ENCODE results near the gene APIP. TPM values are rescaled to one million over a fixed set of nuclear protein-coding genes. Genes with fewer than 3 reads are reported as not detected.

Gene APIP
- total RNA-seq, 1 experiment from 2014 or later, result 24.3 TPM

- Mint-ChIP-seq H3K4me3 (no peak overlapping the region), H3K36me3 (peaks cover 8% of the 10 kb centered on the region), H3K9me3 (peaks cover 8% of the 10 kb centered on the region), H3K4me1 (no peaks in the 10 kb centered on the region), H3K27ac (no peak overlapping the region), H3K27me3 (ENCODE audit: low read depth) (no peaks in the 10 kb centered on the region)
- DNase-seq (ENCODE audit: low spot score) (no peak), ATAC-seq (no peak)
- CTCF ChIA-PET, result no interaction called here
- TF ChIP-seq AFF4 (CRISPR knock-in tag; IDR thresholded peaks at IDR 0.05; ENCODE audit: borderline replicate concordance), result no peak
- no peak for TF ChIP-seq E2F5 (CRISPR knock-in tag; IDR thresholded peaks at IDR 0.05)
- TF ChIP-seq TP53 (CRISPR knock-in tag; IDR thresholded peaks at IDR 0.05), result no peak
- no peak for TF ChIP-seq JAZF1 (CRISPR knock-in tag; IDR thresholded peaks at IDR 0.05)
- TF ChIP-seq, protein P1, sequence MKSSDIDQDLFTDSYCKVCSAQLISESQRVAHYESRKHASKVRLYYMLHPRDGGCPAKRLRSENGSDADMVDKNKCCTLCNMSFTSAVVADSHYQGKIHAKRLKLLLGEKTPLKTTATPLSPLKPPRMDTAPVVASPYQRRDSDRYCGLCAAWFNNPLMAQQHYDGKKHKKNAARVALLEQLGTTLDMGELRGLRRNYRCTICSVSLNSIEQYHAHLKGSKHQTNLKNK (CRISPR knock-in tag; IDR thresholded peaks at IDR 0.05), result no peak
- no peak for TF ChIP-seq ESRRA (CRISPR knock-in tag; IDR thresholded peaks at IDR 0.05; ENCODE audit: borderline replicate concordance)
- POLR2A ChIA-PET, result no interaction called here
Measured at GRCh38 chr11:34891611-34892010, 24.6 kb downstream of the APIP start.

DNA sequence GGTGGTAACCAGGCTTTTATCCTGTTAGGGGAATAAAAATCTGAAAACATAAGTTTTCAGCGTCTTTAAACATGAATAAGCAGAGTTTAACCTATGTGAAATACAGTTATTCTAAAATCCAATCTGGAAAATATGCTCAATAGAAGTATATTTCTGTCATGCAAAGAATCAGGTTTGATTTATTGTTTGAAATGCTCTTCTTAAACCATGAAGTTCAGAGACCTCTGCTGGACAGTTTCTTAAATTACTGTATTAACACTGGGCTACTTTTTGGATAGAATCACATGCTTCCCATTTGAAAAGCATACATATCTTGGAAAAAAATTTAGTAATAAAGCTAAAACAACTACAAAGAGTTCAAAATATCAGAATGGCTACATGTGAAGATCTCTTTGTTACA is 25.4 kb downstream of the APIP start:
- Mint-ChIP-seq H3K36me3 (no peaks in the 10 kb centered on the region), H3K9me3 (no peaks in the 10 kb centered on the region), H3K4me3 (no peak overlapping the region), H3K27ac (no peak overlapping the region), H3K27me3 (ENCODE audit: low read depth) (no peaks in the 10 kb centered on the region), H3K4me1 (no peaks in the 10 kb centered on the region)
- DNase-seq (ENCODE audit: low spot score) (no peak), ATAC-seq (no peak)
- CTCF ChIA-PET, result no interaction called here
- POLR2A ChIA-PET, result no interaction called here
- TF ChIP-seq ZNF416 (CRISPR knock-in tag; IDR thresholded peaks at IDR 0.05) (no peak), ATF3 (CRISPR knock-in tag; conservative IDR thresholded peaks at IDR 0.05) (no peak), TCF7 (CRISPR knock-in tag; IDR thresholded peaks at IDR 0.05; ENCODE audit: low read depth) (no peak), CBFB (CRISPR knock-in tag; IDR thresholded peaks at IDR 0.05; ENCODE audit: low read depth) (no peak), GRHL2 (CRISPR knock-in tag; IDR thresholded peaks at IDR 0.05; ENCODE audit: insufficient replicate concordance, severe bottlenecking) (no peak), ZNF423 (CRISPR knock-in tag; IDR thresholded peaks at IDR 0.05) (no peak), USF1 (CRISPR knock-in tag; IDR thresholded peaks at IDR 0.05) (no peak), USF2 (CRISPR knock-in tag; IDR thresholded peaks at IDR 0.05) (no peak), ELF4 (CRISPR knock-in tag; IDR thresholded peaks at IDR 0.05; ENCODE audit: low read depth) (no peak), JUN (CRISPR knock-in tag; IDR thresholded peaks at IDR 0.05) (no peak), ZNF671 (CRISPR knock-in tag; IDR thresholded peaks at IDR 0.05) (no peak)
- TF ChIP-seq, protein P2, sequence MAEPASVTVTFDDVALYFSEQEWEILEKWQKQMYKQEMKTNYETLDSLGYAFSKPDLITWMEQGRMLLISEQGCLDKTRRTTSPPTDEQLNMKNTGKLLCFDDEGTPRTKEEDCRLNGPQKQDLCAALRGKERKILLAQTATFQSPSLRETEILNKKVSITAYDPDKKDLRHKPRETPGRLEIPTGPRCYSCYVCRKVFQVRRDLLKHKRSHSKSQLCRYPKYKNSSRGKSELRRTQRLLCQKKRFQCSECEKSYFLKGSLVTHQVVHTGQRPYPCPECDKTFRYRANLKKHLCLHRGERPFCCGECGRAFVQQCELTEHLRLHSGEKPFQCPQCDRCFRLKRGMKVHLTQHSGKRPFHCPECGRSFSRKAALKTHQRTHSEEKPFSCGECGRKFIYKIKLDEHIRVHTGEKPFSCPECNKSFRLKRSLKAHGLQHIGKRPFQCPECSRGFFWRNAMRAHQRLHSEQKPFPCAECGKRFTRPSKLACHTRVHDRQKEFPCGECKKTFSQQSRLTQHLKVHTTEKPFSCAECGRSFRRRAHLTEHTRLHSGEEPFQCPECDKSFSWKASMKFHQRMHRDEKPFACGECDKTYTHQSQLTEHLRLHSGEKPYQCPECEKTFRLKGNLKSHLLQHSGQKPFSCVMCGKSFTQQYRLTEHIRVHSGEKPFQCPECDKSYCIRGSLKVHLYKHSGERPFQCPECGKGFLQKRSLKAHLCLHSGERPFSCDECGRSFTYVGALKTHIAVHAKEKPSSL (CRISPR knock-in tag; conservative IDR thresholded peaks at IDR 0.05), result no peak
- TF ChIP-seq, protein P3, sequence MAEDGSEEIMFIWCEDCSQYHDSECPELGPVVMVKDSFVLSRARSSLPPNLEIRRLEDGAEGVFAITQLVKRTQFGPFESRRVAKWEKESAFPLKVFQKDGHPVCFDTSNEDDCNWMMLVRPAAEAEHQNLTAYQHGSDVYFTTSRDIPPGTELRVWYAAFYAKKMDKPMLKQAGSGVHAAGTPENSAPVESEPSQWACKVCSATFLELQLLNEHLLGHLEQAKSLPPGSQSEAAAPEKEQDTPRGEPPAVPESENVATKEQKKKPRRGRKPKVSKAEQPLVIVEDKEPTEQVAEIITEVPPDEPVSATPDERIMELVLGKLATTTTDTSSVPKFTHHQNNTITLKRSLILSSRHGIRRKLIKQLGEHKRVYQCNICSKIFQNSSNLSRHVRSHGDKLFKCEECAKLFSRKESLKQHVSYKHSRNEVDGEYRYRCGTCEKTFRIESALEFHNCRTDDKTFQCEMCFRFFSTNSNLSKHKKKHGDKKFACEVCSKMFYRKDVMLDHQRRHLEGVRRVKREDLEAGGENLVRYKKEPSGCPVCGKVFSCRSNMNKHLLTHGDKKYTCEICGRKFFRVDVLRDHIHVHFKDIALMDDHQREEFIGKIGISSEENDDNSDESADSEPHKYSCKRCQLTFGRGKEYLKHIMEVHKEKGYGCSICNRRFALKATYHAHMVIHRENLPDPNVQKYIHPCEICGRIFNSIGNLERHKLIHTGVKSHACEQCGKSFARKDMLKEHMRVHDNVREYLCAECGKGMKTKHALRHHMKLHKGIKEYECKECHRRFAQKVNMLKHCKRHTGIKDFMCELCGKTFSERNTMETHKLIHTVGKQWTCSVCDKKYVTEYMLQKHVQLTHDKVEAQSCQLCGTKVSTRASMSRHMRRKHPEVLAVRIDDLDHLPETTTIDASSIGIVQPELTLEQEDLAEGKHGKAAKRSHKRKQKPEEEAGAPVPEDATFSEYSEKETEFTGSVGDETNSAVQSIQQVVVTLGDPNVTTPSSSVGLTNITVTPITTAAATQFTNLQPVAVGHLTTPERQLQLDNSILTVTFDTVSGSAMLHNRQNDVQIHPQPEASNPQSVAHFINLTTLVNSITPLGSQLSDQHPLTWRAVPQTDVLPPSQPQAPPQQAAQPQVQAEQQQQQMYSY (CRISPR knock-in tag; IDR thresholded peaks at IDR 0.05), result no peak
- TF ChIP-seq, protein P4, sequence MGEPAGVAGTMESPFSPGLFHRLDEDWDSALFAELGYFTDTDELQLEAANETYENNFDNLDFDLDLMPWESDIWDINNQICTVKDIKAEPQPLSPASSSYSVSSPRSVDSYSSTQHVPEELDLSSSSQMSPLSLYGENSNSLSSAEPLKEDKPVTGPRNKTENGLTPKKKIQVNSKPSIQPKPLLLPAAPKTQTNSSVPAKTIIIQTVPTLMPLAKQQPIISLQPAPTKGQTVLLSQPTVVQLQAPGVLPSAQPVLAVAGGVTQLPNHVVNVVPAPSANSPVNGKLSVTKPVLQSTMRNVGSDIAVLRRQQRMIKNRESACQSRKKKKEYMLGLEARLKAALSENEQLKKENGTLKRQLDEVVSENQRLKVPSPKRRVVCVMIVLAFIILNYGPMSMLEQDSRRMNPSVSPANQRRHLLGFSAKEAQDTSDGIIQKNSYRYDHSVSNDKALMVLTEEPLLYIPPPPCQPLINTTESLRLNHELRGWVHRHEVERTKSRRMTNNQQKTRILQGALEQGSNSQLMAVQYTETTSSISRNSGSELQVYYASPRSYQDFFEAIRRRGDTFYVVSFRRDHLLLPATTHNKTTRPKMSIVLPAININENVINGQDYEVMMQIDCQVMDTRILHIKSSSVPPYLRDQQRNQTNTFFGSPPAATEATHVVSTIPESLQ (CRISPR knock-in tag; IDR thresholded peaks at IDR 0.05), result no peak
